HS-5 (cell line): Measurements from ENCODE around the gene GOSR1.
"Not testable (repeated sequence)": the region's sequence is repeated elsewhere in the genome, so short reads cannot be mapped to it uniquely, and the experiment has no call there.

ENCODE experiments used
- DNase-seq: peaks from one replicate; pipeline ENCODE4 v3.0.0-alpha.2; 2012; ENCODE audit warnings: low read depth

Gene GOSR1

GRCh38 chr17:30575648-30576325 lies 98.6 kb downstream of the GOSR1 start:
- not testable (repeated sequence) for DNase-seq

GRCh38 chr17:30576326-30576861 lies 99.2 kb downstream of the GOSR1 start:
- no peak for DNase-seq
